GM12864 (cell line): ENCODE results near the gene PHYHIPL.
A peak's percentile ranks its signal among the peaks of the same experiment; 100 is the strongest.

Experiments
- DNase-seq: peaks from one replicate; pipeline ENCODE4 v3.0.0-alpha.2; 2011; ENCODE audit warnings: low read depth
- H3K4me3 ChIP-seq: 2 replicates; pipeline ENCODE4 v1.5.1; 2011; ENCODE audit warnings: mild to moderate bottlenecking, low read depth, low read length, control low read depth
- TF ChIP-seq, protein P1 (sequence below): IDR thresholded peaks from 2 replicates; pipeline ENCODE4 v1.5.1; 2011; ENCODE audit warnings: low read depth, mild to moderate bottlenecking, moderate library complexity, low read length, control low read depth, inconsistent platforms; ENCODE audit errors: missing control alignments

PHYHIPL gene

DNA sequence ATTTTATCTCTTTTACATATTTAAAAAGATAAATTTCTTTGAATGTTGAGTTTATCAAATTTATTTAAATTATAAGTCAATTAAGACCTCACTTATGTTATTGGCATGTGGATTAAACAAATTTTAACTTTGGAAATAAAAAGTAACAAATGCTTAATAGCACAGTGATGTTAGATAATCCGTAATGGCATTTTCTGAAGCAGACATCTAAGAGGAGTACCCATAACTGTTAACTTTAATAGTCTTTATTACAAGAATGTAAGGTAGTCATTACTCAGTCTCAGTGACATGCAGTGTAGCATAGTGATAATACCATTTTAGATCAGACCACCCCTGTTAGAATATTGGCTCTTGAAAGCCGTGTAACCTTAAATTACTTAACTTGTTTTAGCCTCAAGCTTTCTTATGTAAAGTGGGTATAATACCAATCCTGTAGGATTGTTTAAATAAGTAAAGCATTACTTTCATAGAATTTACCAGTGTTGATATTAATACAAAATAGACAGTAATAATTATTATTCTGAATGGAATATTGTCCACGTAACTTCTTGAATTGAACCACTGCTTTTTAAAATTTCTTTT lies 4.3 kb downstream of the PHYHIPL start:
- no peak overlapping the region for H3K4me3 ChIP-seq
- TF ChIP-seq, protein P1, sequence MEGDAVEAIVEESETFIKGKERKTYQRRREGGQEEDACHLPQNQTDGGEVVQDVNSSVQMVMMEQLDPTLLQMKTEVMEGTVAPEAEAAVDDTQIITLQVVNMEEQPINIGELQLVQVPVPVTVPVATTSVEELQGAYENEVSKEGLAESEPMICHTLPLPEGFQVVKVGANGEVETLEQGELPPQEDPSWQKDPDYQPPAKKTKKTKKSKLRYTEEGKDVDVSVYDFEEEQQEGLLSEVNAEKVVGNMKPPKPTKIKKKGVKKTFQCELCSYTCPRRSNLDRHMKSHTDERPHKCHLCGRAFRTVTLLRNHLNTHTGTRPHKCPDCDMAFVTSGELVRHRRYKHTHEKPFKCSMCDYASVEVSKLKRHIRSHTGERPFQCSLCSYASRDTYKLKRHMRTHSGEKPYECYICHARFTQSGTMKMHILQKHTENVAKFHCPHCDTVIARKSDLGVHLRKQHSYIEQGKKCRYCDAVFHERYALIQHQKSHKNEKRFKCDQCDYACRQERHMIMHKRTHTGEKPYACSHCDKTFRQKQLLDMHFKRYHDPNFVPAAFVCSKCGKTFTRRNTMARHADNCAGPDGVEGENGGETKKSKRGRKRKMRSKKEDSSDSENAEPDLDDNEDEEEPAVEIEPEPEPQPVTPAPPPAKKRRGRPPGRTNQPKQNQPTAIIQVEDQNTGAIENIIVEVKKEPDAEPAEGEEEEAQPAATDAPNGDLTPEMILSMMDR: no peak
- no peak for DNase-seq

DNA sequence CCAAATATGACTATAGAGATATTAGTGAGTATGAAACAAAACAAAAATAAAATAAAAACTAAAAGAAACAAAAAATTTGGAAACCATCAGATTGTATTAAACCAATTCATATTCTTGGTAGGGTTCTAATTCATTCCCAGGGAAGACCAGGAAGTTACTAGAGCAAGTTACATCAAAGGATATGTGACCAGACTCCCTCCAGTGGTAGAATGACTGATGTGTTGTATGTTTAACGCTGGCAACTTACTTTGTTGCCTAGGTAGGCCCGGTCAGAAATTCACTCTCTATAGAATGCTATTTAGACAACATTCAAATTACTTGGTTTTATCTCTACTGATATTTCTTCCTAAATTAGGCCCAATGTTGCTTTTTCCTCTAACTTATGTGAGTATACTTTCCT lies 5.2 kb downstream of the PHYHIPL start:
- H3K4me3 ChIP-seq: no peak overlapping the region
- TF ChIP-seq, protein P1: peak; percentile 40
- DNase-seq: peak; percentile 12

DNA sequence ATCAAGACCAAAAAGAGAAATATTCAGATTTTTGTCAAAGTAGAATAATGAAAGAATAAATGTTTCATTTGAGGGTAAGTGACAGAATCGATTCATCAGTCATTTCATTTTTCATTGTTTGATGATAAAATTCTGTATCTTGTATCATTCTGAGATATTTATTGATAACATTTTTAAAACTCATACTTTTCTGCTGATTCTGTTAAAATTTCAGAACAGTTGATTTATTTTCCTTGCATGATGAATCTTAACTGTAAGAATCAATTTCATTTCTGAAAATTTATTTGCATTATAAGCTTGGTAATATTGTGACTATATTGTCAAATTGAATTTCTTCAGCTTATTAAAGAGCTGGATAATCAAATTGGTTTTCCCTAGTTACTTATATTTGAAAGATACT lies 13.9 kb downstream of the PHYHIPL start:
- TF ChIP-seq, protein P1: no peak
- DNase-seq: no peak
- no peak overlapping the region for H3K4me3 ChIP-seq

DNA sequence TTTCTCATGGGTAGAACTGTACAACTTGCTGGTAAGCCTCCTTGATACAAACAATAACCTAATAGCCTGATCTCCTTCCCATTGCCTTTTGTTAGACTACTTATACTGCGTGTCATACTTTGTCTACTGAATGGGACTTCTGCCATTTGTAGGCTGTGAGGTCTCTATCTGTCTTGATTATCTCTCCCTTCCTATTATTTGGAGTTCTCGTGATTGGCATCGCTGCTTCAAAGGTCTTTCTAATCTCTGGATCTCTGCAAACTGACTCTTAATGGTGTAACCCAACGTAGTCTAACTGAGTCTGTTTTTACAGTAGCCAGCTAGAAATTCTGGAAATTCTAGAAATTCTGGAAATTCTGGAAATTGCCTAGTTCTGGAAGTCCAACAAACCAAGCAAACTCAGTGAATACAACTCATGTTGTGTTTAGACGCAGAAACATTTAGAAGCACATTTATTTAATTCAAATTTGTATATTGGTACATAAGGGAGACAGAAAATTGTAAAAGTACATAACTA lies 29.8 kb downstream of the PHYHIPL start:
- DNase-seq: no peak
- TF ChIP-seq, protein P1: no peak
- H3K4me3 ChIP-seq: no peak overlapping the region

DNA sequence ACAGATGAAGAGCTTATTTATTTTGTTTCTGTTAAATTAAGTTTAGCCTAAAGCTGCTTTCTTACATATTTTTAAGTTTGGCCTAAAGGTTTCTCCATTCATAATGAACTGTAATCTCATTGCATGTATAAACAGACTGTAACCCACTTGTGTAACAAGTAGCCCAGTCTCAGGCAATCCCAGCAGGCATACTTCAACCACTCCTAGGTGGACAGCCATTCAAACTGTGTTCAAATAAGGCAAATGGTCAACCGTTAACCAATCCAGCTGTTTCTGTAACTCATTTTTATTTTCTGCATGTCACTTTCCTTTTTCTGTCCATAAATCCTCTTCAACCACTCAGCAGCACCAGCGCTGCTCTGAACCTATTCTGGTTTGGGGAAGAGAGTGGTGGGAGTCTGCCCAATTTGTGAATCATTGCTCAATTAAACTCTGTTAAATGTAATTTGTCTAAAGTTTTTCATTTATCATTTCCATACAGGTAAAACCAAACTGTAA lies 35.9 kb downstream of the PHYHIPL start:
- DNase-seq: no peak
- TF ChIP-seq, protein P1: no peak
- no peak overlapping the region for H3K4me3 ChIP-seq

DNA sequence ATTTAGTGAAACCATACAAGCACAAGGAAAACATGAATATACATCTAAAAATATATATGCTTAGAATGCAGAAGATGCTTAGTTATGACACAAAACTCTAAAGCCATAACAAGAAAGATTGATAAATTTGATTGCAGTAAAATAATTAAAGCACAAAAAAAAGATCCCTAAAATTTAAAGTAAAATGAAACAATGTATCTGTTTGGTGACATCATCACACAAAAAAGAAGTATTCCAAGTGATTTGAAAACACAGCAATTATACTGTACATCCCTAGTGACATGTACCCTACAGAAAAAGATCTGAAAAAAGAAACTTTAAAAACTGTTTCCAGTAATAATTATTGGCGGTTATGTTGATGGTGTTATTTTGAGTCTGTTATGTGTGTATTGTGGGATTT lies 37.7 kb downstream of the PHYHIPL start:
- TF ChIP-seq, protein P1: no peak
- no peak overlapping the region for H3K4me3 ChIP-seq
- no peak for DNase-seq
